NCI-H2171 treated with DMSO at 0.1 percent for 48 hours (cell line): ENCODE results near the gene CLUH.

Source experiments
- DNase-seq: peaks from one replicate; lab custom pipeline; 2025; lab: John Stamatoyannopoulos, UW

Gene CLUH

GRCh38 chr17:2711608-2712299, at the start of gene CLUH:
Gene CLUH (minus strand): TSS chr17:2711764. CDS start chr17:2711661, 103 bp downstream.
- peak; percentile 83 for DNase-seq

GRCh38 chr17:2758870-2759269, 47.3 kb upstream of the CLUH start:
- no peak for DNase-seq

GRCh38 chr17:2755891-2756724, 44.5 kb upstream of the CLUH start:
- DNase-seq, result peak; percentile 52

GRCh38 chr17:2751491-2751890, 39.9 kb upstream of the CLUH start:
- no peak for DNase-seq

- no peak for DNase-seq
These were observed 39.2 kb upstream of the CLUH start for GRCh38 chr17:2750721-2751120.

- DNase-seq, result no peak
These were observed 38.2 kb upstream of the CLUH start for GRCh38 chr17:2749784-2750181.

- peak; percentile 64 for DNase-seq
These were observed 37.7 kb upstream of the CLUH start, which contains the start of gene CCDC92B for GRCh38 chr17:2749058-2749783. Gene CCDC92B (minus strand): TSS chr17:2749652. CDS start chr17:2735145, 14,507 bp downstream.

- no peak for DNase-seq
These were observed 33.9 kb upstream of the CLUH start for GRCh38 chr17:2745317-2746037.

GRCh38 chr17:2737693-2738092, 26.1 kb upstream of the CLUH start:
- no peak for DNase-seq

GRCh38 chr17:2736956-2737355, 25.4 kb upstream of the CLUH start:
- DNase-seq, result peak; percentile 44

- DNase-seq, result peak; percentile 25
These were observed 24.3 kb upstream of the CLUH start for GRCh38 chr17:2735896-2736295.

GRCh38 chr17:2734939-2735338, 23.4 kb upstream of the CLUH start:
- peak; percentile 99 for DNase-seq

- no peak for DNase-seq
These were observed 20.2 kb upstream of the CLUH start for GRCh38 chr17:2731807-2732206.

GRCh38 chr17:2730764-2731353, 19.3 kb upstream of the CLUH start:
- DNase-seq, result no peak

- DNase-seq, result no peak
These were observed 13.2 kb upstream of the CLUH start for GRCh38 chr17:2724784-2725164.

- no peak for DNase-seq
These were observed 12.6 kb upstream of the CLUH start for GRCh38 chr17:2723997-2724783.

- DNase-seq, result no peak
These were observed 12.0 kb upstream of the CLUH start for GRCh38 chr17:2723505-2723996.

- no peak for DNase-seq
These were observed 11.0 kb upstream of the CLUH start for GRCh38 chr17:2722611-2723010.

GRCh38 chr17:2721603-2722002, 10.0 kb upstream of the CLUH start:
- no peak for DNase-seq

GRCh38 chr17:2719861-2720260, 8.3 kb upstream of the CLUH start:
- no peak for DNase-seq
